Measurements from ENCODE around the gene PRDM15.

Gene PRDM15

DNA sequence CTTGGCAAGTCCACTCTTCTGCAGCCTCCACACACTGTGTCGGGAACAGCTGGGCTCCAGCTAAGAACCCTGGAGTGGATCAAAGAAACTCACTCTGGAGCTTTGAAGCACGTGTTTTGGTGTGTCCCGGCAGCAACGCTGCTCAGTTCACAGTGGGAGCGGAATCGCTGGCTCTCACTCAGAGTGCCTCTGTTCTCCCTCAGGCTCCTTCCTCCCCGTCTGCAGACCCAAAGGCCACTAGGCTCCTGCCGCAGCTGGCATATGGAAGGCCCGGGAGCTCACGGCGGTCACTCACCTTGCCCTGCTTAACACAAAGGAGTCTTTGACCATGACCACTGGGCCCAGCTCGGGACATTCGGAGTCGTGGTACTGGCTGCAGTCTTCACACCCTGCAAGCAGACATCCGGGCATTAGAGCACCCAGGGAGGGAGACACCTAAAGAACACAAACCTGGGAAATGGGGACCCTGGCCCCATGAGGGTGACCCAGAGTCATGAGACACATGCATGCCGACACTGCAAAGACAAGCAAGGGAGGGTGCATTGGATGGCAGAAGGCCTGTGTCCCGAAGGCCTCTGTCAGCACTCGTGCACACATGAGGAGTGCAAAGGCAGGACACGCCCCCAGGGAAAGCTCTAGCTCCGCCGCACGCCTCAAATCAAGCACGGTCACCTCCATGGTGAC lies 19.7 kb downstream of the PRDM15 start:
- no peak for DNase-seq

- DNase-seq: no peak
Measured at GRCh38 chr21:41858466-41859296, 20.5 kb downstream of the PRDM15 start.

DNA sequence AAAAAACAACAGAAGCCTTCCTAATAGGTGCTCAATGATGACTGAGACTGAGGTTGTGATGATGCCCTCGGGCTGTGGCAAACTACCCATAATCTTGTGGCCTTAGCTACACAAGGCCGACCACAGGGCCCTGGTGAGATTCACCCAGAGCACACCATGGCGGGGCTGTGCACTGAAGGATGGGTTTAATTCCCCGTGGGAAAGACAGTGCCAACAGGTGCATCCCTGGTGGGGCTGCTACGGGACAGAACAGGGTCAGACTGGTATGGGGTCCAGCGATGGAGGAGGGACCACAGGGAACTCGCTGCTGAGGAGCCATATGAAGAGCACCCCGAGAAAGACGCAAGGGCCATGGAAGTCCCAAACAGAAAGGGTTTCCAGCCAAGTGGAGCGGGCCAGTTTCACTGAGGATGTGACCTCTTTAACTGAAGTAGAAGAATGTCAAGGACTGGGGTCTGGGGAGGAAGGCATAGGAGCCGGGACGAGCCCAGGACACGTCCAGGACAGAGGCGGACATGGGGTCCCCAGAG lies 21.3 kb downstream of the PRDM15 start:
- no peak for DNase-seq

DNA sequence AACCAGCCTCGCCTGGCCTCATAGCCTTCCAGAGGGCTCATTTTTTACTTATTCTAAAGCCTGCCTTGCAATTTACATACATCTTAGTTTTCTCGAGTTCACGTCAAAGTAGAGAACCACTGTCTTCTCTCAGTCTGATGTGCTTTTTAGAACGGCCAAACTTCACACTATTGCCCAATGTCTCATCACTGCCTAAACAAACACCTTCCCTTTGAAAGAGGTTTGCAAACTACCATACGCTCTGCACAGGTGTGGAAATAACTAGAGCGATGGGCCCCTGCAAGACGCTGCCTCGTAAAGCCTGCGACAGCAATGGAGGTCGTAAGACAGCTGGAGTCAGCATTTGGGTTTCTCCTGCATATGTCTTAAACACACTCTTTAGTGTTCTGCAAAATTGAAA lies 22.6 kb downstream of the PRDM15 start:
- no peak for DNase-seq

DNA sequence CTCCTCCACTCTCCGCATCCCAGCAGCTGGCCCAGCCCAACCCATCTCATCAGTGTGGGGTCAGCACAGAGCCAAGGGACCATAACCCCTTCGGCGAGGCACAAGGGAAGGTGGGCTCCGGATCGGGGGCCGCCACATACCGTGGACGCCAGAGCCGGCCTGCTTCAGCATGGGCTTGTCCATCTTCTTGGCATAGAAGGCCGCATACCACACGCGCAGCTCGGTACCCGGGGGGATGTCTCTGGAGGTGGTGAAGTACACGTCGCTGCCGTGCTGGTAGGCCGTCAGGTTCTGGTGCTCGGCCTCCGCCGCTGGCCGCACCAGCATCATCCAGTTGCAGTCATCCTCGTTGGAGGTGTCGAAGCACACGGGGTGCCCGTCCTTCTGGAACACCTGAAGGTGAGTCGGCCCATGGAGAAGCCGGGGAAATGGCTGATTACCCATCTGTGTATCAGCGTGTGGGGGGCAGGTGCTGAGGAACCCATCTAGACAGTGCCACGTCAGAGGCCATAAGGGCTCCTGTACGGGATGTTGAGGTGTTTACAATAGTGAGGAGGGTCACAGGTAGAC lies 24.6 kb downstream of the PRDM15 start:
- DNase-seq: no peak

- no peak for DNase-seq
Measured at GRCh38 chr21:41852929-41853320, 26.2 kb downstream of the PRDM15 start.

DNA sequence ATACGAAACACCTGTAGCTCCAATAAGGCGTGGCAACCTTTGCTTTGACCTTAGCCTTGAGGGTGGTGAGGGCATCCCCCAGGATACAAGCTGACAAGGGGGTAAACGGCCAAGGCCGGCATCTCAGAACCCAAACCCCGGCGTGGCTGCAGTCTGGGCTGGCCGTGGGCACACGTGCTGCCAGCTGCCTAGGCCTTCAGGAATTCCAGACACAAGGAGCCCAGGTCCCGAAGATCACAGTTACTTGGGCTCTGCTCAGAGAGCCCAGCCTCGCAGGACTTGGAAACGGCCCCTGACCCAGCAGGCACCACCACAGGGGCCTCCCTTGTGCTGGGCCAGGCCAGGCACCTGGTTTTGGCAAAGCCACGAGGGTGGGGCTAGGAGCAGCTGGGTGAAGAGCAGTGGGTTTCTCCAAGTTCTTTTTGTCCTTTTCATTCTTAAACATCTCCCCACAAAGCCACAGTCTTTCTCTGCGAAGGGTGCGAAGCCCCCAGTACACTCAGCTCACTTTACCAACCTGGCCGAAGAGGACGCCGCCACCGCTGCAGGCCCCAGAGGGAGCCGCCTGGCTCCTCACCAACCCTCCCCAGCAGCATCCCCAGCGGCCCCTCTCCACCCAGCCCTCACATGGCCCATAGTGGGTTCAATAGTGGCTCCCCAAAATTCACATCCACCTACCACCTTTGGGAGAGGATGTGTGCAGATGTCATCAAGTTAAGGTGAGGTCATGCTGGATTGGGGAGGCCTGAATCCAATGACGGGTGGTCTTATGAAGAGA lies 26.8 kb downstream of the PRDM15 start:
- no peak for DNase-seq

DNA sequence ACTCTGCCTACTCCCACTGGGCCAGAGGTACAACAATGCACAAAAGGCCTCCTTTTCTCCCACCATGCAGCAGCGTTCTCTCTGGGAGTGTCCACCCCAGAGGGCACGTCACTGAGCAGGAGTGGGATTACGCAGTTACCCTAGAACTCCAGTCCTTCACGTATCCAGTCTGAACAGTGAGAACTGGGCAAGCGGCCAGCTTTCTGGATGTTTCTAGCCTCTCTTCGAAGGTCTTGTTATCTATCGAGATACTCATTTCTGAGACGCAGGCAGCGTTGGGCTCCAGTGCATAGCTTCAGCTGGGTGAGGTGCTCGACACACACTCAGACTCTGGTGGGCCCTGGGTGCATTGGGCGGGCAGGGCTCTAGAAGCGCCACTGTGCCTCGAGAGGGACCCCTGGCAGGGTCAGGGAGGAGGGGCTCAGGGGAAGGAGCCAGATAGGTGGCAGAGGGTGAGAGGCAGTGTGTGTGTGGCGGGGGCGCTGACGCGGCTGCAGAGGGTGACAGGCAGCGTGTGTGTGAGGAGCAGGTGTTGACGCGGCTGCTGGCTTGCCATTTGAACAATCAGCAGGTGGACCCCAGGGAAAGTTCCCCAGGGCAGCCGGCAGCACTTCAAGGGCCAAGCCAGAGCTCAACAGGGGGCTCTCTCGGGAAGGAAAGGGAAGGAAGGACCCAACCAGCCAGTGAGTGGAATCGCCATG lies 27.9 kb downstream of the PRDM15 start:
- no peak for DNase-seq

- no peak for DNase-seq
Measured at GRCh38 chr21:41850085-41850484, 29.1 kb downstream of the PRDM15 start.

GRCh38 chr21:41848958-41849580 lies 30.1 kb downstream of the PRDM15 start:
- no peak for DNase-seq

GRCh38 chr21:41848533-41848932 lies 30.6 kb downstream of the PRDM15 start:
- DNase-seq: no peak

- DNase-seq: no peak
Measured at GRCh38 chr21:41847066-41847804, 31.9 kb downstream of the PRDM15 start.

DNA sequence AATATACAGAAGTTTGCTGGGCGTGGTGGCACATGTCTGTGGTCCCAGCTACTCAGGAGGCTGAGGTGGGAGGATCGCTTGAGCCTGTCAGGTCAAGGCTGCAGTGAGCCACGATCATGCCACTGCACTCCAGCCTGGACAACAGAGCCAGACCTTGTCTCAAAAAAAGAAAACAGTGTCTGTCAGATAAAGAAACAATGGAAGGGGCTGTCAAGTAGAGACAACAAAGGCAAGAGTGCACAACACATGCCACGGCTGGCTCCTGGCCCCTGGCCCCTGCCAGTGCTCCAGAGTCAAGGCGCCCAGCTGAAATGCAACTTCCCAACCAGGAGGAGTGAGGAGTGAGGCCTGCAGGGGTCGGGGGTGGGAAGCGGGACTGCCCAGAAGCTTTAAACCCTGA lies 32.6 kb downstream of the PRDM15 start:
- DNase-seq: no peak

DNA sequence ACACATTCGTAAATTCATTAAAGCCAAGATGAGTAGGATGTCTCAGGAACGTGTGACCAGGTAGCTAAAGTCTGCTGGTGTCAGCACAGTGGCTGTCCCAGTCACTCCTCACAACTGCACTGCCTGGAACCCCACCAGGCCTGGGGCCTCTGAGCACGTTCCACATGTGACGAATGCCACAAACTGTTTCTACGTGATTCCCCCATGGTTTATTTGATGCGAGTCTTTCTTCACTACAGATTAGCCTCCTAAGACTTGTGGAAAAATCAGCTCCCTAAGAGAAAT lies 33.2 kb downstream of the PRDM15 start:
- DNase-seq: no peak

DNA sequence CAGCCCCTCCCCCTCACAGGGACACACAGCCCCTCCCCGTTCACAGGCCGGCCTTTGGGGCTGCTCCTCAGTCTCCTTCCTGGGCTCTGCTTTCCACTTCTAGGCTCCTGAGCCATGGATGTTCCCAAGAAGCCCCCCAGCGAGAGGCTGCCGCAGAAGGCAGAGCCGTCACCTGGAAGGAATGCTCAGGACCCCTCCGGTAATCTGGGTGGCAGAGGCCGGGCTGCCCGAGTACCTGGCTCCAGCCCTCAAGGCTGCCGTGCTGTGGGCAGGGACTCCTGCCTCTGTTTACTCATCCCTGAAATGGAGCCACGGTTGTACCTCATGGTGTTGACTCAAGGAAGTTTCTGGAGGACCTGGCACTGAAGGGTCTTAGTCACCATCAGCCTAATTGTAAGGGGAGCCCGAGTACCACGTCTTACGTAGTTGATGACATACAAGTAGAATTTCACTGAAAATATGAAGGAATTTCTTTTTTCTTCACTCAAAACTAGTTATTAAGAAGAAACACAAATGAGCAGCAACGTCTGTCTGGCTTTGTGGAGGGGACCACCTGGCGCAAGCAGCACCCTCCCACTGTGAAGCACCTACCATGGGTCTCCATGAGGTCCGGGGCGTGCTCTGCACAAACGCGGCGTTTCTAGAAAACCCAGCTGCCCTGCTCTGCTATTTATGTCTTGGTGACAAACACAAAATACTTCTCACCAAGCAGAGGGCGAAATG lies 33.7 kb downstream of the PRDM15 start:
- no peak for DNase-seq

DNA sequence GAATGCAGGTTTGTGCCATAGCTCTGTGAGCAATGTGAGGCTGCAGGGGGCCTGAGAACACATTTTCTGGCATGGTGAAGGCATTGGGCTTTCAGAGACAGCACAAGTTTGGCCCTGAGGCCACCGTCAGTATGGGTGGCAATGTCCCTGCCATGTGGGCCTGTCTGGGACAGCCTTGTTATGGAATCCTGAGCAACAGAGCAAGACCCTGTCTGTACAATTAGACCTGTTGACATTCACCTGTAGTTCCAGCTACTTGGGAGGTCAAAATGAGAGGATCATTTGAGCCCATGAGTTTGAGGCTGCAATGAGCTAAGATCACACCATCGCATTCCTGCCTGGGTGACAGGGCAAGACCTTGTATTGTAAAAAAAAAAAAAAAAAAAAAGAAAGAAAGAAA lies 35.6 kb downstream of the PRDM15 start:
- no peak for DNase-seq

- DNase-seq: no peak
Measured at GRCh38 chr21:41840880-41841279, 38.3 kb downstream of the PRDM15 start.

- DNase-seq: no peak
Measured at GRCh38 chr21:41839387-41840000, 39.6 kb downstream of the PRDM15 start.

GRCh38 chr21:41837756-41838297 lies 41.3 kb downstream of the PRDM15 start:
- no peak for DNase-seq
